ENCODE results near the gene KRT16. TPM values are rescaled to one million over a fixed set of nuclear protein-coding genes. Genes with fewer than 3 reads are reported as not detected.

KRT16 gene
- polyA plus RNA-seq, 3 donors, result not detected

DNA sequence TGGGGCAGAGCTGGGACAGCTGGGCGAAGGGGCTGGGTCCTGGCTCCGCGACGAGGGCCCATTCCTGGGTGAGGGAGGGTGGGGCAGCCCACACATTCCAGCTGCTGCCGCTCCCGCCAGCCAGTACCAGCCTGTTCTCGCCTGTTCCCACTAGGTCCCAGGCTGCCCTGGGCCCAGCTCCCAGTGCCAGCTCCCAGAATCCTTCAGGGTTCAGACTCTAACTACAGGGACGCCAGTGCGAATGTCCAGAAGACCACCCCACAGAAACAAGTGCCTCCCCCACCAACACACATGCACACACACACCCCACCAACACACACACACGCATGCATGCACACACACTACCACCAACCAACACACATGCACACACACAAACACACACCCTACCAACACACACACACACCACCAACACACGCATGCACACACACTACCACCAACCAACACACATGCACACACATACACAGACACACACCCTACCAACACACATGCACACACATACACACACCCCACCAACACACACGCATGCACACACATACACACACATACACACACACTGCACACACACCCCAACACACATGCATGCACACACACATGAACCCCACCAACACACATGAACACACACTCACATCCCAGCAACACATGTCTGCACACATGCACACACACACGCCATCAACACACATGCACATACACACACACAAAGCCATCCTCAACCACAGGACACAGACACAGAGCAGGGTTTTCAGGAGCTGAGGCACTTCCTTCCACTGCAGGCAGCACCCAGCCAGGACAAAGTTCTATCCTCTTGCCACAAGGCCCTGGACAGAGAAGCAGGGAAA lies 39.3 kb upstream of the KRT16 start:
- H3K36me3 ChIP-seq (replicated peaks in 1 of 2; ENCODE audit: control insufficient read depth in 1 of 2, insufficient read depth in 2 of 2, low read length in 2 of 2), result no peaks in the 10 kb centered on the region
- intact Hi-C loops (cut with micrococcal nuclease), result no loop called here
- no peaks in the 10 kb centered on the region for H3K27me3 ChIP-seq (ENCODE audit: control insufficient read depth in 2 of 2, insufficient read depth in 2 of 2, low read length in 2 of 2)
- H3K4me1 ChIP-seq (ENCODE audit: control insufficient read depth in 1 of 2, insufficient read depth in 2 of 2, low read length in 2 of 2), result peaks cover 14 to 17% of the 10 kb centered on the region in 2 donors
- no peak for DNase-seq
- no peak overlapping the region for H3K4me2 ChIP-seq (replicated peaks; ENCODE audit: extremely low read depth, low read length, poor library complexity, severe bottlenecking)
- no peak overlapping the region for H3K4me3 ChIP-seq (replicated peaks in 1 of 3; ENCODE audit: low read depth in 2 of 3, low read length in 3 of 3)
- no peaks in the 10 kb centered on the region for H3K9me3 Mint-ChIP-seq
- H3K79me2 ChIP-seq (ENCODE audit: insufficient read depth, low read length), result no peaks in the 10 kb centered on the region
- H3K9ac ChIP-seq (ENCODE audit: insufficient read depth, low read length, poor library complexity, severe bottlenecking), result no peak overlapping the region
- 93% methylated on average over 9 of the region's 13 CpGs for WGBS (ENCODE audit: insufficient coverage)
- H3K27me3 Mint-ChIP-seq (ENCODE audit: low read depth in 3 of 3), result peaks cover 2 to 7% (median 6%) of the 10 kb centered on the region in 3 donors
- no peak overlapping the region for H2AFZ ChIP-seq (ENCODE audit: insufficient read depth, low read depth, low read length, poor library complexity, severe bottlenecking)
- H4K20me1 ChIP-seq (ENCODE audit: insufficient read depth, low read length), result no peaks in the 10 kb centered on the region
- H3K4me3 Mint-ChIP-seq, result no peak overlapping the region
- peak overlapping the region in 1 of 7 donors; percentile 43 for H3K27ac Mint-ChIP-seq
- H3K36me3 Mint-ChIP-seq, result no peaks in the 10 kb centered on the region
- H3K4me1 Mint-ChIP-seq, result peaks cover 12% of the 10 kb centered on the region
- TF ChIP-seq, protein P1, sequence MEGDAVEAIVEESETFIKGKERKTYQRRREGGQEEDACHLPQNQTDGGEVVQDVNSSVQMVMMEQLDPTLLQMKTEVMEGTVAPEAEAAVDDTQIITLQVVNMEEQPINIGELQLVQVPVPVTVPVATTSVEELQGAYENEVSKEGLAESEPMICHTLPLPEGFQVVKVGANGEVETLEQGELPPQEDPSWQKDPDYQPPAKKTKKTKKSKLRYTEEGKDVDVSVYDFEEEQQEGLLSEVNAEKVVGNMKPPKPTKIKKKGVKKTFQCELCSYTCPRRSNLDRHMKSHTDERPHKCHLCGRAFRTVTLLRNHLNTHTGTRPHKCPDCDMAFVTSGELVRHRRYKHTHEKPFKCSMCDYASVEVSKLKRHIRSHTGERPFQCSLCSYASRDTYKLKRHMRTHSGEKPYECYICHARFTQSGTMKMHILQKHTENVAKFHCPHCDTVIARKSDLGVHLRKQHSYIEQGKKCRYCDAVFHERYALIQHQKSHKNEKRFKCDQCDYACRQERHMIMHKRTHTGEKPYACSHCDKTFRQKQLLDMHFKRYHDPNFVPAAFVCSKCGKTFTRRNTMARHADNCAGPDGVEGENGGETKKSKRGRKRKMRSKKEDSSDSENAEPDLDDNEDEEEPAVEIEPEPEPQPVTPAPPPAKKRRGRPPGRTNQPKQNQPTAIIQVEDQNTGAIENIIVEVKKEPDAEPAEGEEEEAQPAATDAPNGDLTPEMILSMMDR (IDR thresholded peaks at IDR 0.05), result no peak
- H3K9me3 ChIP-seq (replicated peaks in 1 of 2; ENCODE audit: control insufficient read depth in 1 of 2, insufficient read depth in 1 of 2, low read length in 2 of 2), result no peaks in the 10 kb centered on the region
- no peak overlapping the region for H3K27ac ChIP-seq (ENCODE audit: low read depth in 1 of 2, low read length in 2 of 2)

DNA sequence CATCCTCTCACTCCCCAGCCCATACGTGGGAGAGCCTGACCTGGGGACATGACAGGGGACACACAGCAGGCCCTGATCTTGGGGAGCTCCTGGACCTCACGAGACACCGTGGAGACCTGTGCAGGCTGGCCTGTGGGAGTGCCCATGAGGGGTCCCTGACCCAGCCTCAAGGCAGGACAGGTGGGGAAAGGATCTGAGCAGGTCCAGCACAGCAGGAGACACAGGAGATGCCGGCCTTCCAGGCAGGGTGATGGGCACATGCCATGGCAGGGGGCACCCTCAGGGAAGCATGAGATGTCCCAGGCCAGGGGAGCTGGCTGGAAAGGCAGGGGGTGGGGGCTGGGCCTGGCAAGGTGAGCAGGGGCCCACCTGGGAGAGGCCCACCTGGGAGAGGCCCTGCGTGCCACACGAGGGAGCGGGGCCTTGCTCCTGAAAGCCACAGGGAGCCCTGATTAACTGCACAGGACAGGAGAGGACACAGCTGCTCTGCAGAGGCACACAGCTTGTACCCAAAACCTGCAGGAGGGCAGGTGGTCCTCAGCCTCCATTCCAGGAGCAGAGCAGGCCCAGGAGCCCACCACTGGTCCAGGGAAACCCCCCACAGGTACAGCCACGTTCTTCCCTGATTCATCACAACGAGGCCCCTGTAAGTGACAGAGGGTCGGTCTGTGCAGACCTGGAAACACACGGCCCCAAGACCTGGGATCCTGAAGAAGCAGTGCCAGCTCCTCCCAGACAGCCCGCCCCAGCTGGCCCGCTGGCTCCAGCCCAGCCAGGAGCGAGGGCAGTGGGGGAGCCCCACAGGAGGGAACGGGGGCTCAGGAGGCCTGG lies 38.4 kb upstream of the KRT16 start:
- no peak for DNase-seq
- TF ChIP-seq, protein P1 (IDR thresholded peaks at IDR 0.05), result no peak
- H3K27me3 Mint-ChIP-seq (ENCODE audit: low read depth in 3 of 3), result peaks cover 2 to 7% (median 6%) of the 10 kb centered on the region in 3 donors
- no peaks in the 10 kb centered on the region for H3K9me3 Mint-ChIP-seq
- intact Hi-C loops (cut with micrococcal nuclease), result no loop called here
- H3K27me3 ChIP-seq (ENCODE audit: control insufficient read depth in 2 of 2, insufficient read depth in 2 of 2, low read length in 2 of 2), result no peaks in the 10 kb centered on the region
- no peaks in the 10 kb centered on the region for H3K9me3 ChIP-seq (replicated peaks in 1 of 2; ENCODE audit: control insufficient read depth in 1 of 2, insufficient read depth in 1 of 2, low read length in 2 of 2)
- no peaks in the 10 kb centered on the region for H3K36me3 ChIP-seq (replicated peaks in 1 of 2; ENCODE audit: control insufficient read depth in 1 of 2, insufficient read depth in 2 of 2, low read length in 2 of 2)
- no peak overlapping the region for H3K4me3 Mint-ChIP-seq
- H3K4me3 ChIP-seq (replicated peaks in 1 of 3; ENCODE audit: low read depth in 2 of 3, low read length in 3 of 3), result no peak overlapping the region
- no peak overlapping the region for H3K9ac ChIP-seq (ENCODE audit: insufficient read depth, low read length, poor library complexity, severe bottlenecking)
- H3K27ac Mint-ChIP-seq, result no peak overlapping the region
- no peaks in the 10 kb centered on the region for H3K79me2 ChIP-seq (ENCODE audit: insufficient read depth, low read length)
- no peaks in the 10 kb centered on the region for H3K36me3 Mint-ChIP-seq
- no peaks in the 10 kb centered on the region for H4K20me1 ChIP-seq (ENCODE audit: insufficient read depth, low read length)
- peaks cover 18 to 21% of the 10 kb centered on the region in 2 donors for H3K4me1 ChIP-seq (ENCODE audit: control insufficient read depth in 1 of 2, insufficient read depth in 2 of 2, low read length in 2 of 2)
- 93% methylated on average over 14 of the region's 15 CpGs for WGBS (ENCODE audit: insufficient coverage)
- H3K27ac ChIP-seq (ENCODE audit: low read depth in 1 of 2, low read length in 2 of 2), result no peak overlapping the region
- H2AFZ ChIP-seq (ENCODE audit: insufficient read depth, low read depth, low read length, poor library complexity, severe bottlenecking), result no peak overlapping the region
- H3K4me2 ChIP-seq (replicated peaks; ENCODE audit: extremely low read depth, low read length, poor library complexity, severe bottlenecking), result no peak overlapping the region
- H3K4me1 Mint-ChIP-seq, result peaks cover 14% of the 10 kb centered on the region

All from CD14-positive monocyte (primary cell).